Measurements from ENCODE around the gene ZNF536.
"Not testable (repeated sequence)": the region's sequence is repeated elsewhere in the genome, so short reads cannot be mapped to it uniquely, and the experiment has no call there.

The ZNF536 gene

GRCh38 chr19:30482956-30483355 lies 110.8 kb downstream of the ZNF536 start:
- DNase-seq (no peak), ATAC-seq (no peak)

GRCh38 chr19:30486250-30486649 lies 114.1 kb downstream of the ZNF536 start:
- not testable (repeated sequence) for ATAC-seq, DNase-seq

GRCh38 chr19:30487178-30487577 lies 115.0 kb downstream of the ZNF536 start:
- DNase-seq (no peak), ATAC-seq (no peak)

GRCh38 chr19:30488191-30488590 lies 116.0 kb downstream of the ZNF536 start:
- no peak for ATAC-seq
- no peak for DNase-seq

- DNase-seq (no peak), ATAC-seq (no peak)
Observed at GRCh38 chr19:30490760-30491159, 118.6 kb downstream of the ZNF536 start.

GRCh38 chr19:30492586-30493270 lies 120.5 kb downstream of the ZNF536 start:
- DNase-seq = no peak
- no peak for ATAC-seq

- DNase-seq (no peak), ATAC-seq (no peak)
Observed at GRCh38 chr19:30497034-30497433, 124.8 kb downstream of the ZNF536 start.

GRCh38 chr19:30498085-30498484 lies 125.9 kb downstream of the ZNF536 start:
- not testable (repeated sequence) for DNase-seq, ATAC-seq

- DNase-seq (no peak), ATAC-seq (no peak)
Observed at GRCh38 chr19:30498707-30499106, 126.5 kb downstream of the ZNF536 start.

GRCh38 chr19:30504272-30504671 lies 132.1 kb downstream of the ZNF536 start:
- ATAC-seq = no peak
- DNase-seq = no peak

- ATAC-seq (no peak), DNase-seq (no peak)
Observed at GRCh38 chr19:30512176-30513081, 140.2 kb downstream of the ZNF536 start.

- no peak for ATAC-seq
Observed at GRCh38 chr19:30513082-30513411, 140.9 kb downstream of the ZNF536 start.

GRCh38 chr19:30516111-30516510 lies 143.9 kb downstream of the ZNF536 start:
- no peak for ATAC-seq

More at GRCh38 chr19:30513082-30513411, 140.9 kb downstream of the ZNF536 start:
- no peak for DNase-seq

GRCh38 chr19:30516531-30516930 lies 144.3 kb downstream of the ZNF536 start:
- DNase-seq (no peak), ATAC-seq (no peak)

More at GRCh38 chr19:30516111-30516510, 143.9 kb downstream of the ZNF536 start:
- DNase-seq = no peak

- DNase-seq = no peak
- no peak for ATAC-seq
Observed at GRCh38 chr19:30518965-30519606, 146.9 kb downstream of the ZNF536 start.

- ATAC-seq (no peak), DNase-seq (no peak)
Observed at GRCh38 chr19:30519607-30520205, 147.5 kb downstream of the ZNF536 start.

- DNase-seq (no peak), ATAC-seq (no peak)
Observed at GRCh38 chr19:30520735-30521479, 148.7 kb downstream of the ZNF536 start.

GRCh38 chr19:30521937-30522336 lies 149.8 kb downstream of the ZNF536 start:
- DNase-seq = no peak
- ATAC-seq = no peak

- ATAC-seq (no peak), DNase-seq (no peak)
Observed at GRCh38 chr19:30522341-30522740, 150.2 kb downstream of the ZNF536 start.

- no peak for DNase-seq
- no peak for ATAC-seq
Observed at GRCh38 chr19:30523791-30524190, 151.6 kb downstream of the ZNF536 start.

- DNase-seq (no peak), ATAC-seq (no peak)
Observed at GRCh38 chr19:30525383-30525782, 153.2 kb downstream of the ZNF536 start.

- DNase-seq (no peak), ATAC-seq (no peak)
Observed at GRCh38 chr19:30528919-30529318, 156.7 kb downstream of the ZNF536 start.

Data from stimulated activated naive CD8-positive, alpha-beta T cell treated with anti-CD3 and anti-CD28 coated beads, Interleukin-15, Interleukin-2, amounts not matched to agents 100 U/mL and 50 U/mL, for 24 hours (primary cell).